ENCODE results near the gene METAP1D.
A peak's percentile ranks its signal among the peaks of the same experiment; 100 is the strongest.

The METAP1D gene

GRCh38 chr2:171999604-172000469 is at the start of gene METAP1D:
TSS of gene METAP1D (plus strand) at chr2:171999953. CDS start at chr2:171999970, 17 bp downstream.
- H3K4me3 ChIP-seq: peak within 1 kb of the TSS; percentile 89
- no peak for TF ChIP-seq CTCF (IDR thresholded peaks at IDR 0.05)
- peak within 1 kb of the TSS in 1 of 2 donors; percentile 50 for H3K27ac ChIP-seq
- peak; percentile 89 for DNase-seq (ENCODE audit: low spot score)

- no peak for TF ChIP-seq CTCF (IDR thresholded peaks at IDR 0.05)
Observed at GRCh38 chr2:171952276-171952675, 47.5 kb upstream of the METAP1D start.

GRCh38 chr2:171952748-171953147 is 47.0 kb upstream of the METAP1D start:
- TF ChIP-seq CTCF (IDR thresholded peaks at IDR 0.05): no peak

More at GRCh38 chr2:171952276-171952675, 47.5 kb upstream of the METAP1D start:
- DNase-seq (ENCODE audit: low spot score): no peak
- Histone ChIP-seq H3K27ac (no peak overlapping the region), H3K4me3 (no peak overlapping the region)

GRCh38 chr2:171956135-171956825 is 43.5 kb upstream of the METAP1D start:
- Histone ChIP-seq H3K27ac (no peak overlapping the region), H3K4me3 (no peak overlapping the region)
- TF ChIP-seq CTCF (IDR thresholded peaks at IDR 0.05): no peak
- DNase-seq (ENCODE audit: low spot score): no peak

More at GRCh38 chr2:171952748-171953147, 47.0 kb upstream of the METAP1D start:
- DNase-seq (ENCODE audit: low spot score): no peak
- Histone ChIP-seq H3K4me3 (no peak overlapping the region), H3K27ac (no peak overlapping the region)

GRCh38 chr2:171957061-171957460 is 42.7 kb upstream of the METAP1D start:
- TF ChIP-seq CTCF (IDR thresholded peaks at IDR 0.05): no peak
- DNase-seq (ENCODE audit: low spot score): no peak
- Histone ChIP-seq H3K27ac (no peak overlapping the region), H3K4me3 (no peak overlapping the region)

GRCh38 chr2:171958475-171958874 is 41.3 kb upstream of the METAP1D start:
- DNase-seq (ENCODE audit: low spot score): no peak
- H3K27ac ChIP-seq: no peak overlapping the region
- no peak overlapping the region for H3K4me3 ChIP-seq
- no peak for TF ChIP-seq CTCF (IDR thresholded peaks at IDR 0.05)
